Tibial nerve (tissue), 4 donors: ENCODE measurements around the gene PGAP3. TPM values are rescaled to one million over a fixed set of nuclear protein-coding genes. Genes with fewer than 3 reads are reported as not detected.

Experiments used
- DNase-seq, 2 donors: peaks; one replicate each; pipeline ENCODE4 v3.0.0-alpha.2; 2019; ENCODE audit warnings: low spot score in 2 of 2
- H3K27ac ChIP-seq, 4 donors: fragments of 200-600 bp; sonication (generic) in 3 of 4; one replicate each; pipeline ENCODE4 v1.5.1; 2017 to 2019; ENCODE audit warnings: mild to moderate bottlenecking in 1 of 4
- H3K27me3 ChIP-seq, 2 donors: fragments of 200-600 bp; sonication (generic) in 1 of 2; one replicate each; pipeline versions ENCODE4 v1.5.1 to v1.6.0; 2017 to 2019
- H3K36me3 ChIP-seq, 3 donors: fragments of 200-600 bp; sonication (generic); one replicate each; pipeline ENCODE4 v1.5.1; 2018 to 2019
- H3K4me1 ChIP-seq, 4 donors: fragments of 200-600 bp; sonication (generic) in 3 of 4; one replicate each; pipeline ENCODE4 v1.5.1; 2017 to 2019
- H3K4me3 ChIP-seq, 4 donors: fragments of 200-600 bp; sonication (generic) in 3 of 4; one replicate each; pipeline ENCODE4 v1.5.1; 2017 to 2019; ENCODE audit warnings: mild to moderate bottlenecking in 1 of 4, moderate library complexity in 1 of 4
- H3K9me3 ChIP-seq, 4 donors: fragments of 200-600 bp; sonication (generic) in 3 of 4; one replicate each; pipeline ENCODE4 v1.5.1; 2017 to 2019
- CTCF ChIP-seq, 5 experiments: fragments of 200-600 bp in 3 of 5; fragments of 450-650 bp in 2 of 5; sonication (generic) in 3 of 5; IDR thresholded peaks; one replicate each; pipeline ENCODE4 v1.5.1; 2016 to 2019; ENCODE audit warnings: antibody characterized with exemption in 5 of 5, mild to moderate bottlenecking in 3 of 5, moderate library complexity in 2 of 5
- EP300 ChIP-seq, 2 donors: sonication (generic); formaldehyde crosslinking; IDR thresholded peaks; one replicate each; pipeline ENCODE4 v1.6.1; 2017; ENCODE audit warnings: antibody characterized with exemption in 2 of 2, mild to moderate bottlenecking in 1 of 2
- POLR2A ChIP-seq, 2 donors: fragments of 450-650 bp; IDR thresholded peaks; one replicate each; pipeline ENCODE4 v1.6.1; 2017; ENCODE audit warnings: antibody characterized with exemption in 2 of 2, mild to moderate bottlenecking in 2 of 2, moderate library complexity in 2 of 2
- WGBS, 2 donors: methylation state at CpG; one replicate each; pipeline ENCODE4 v1.1.5; 2018; 5-methylcytosine and 5-hydroxymethylcytosine counted together
- small RNA-seq: library from RNA; depleted of rRNA; stranded (forward); fragments of <200 nt; gene quantifications from one replicate; pipeline ENCODE3, GENCODE V24; 2016
- total RNA-seq, 4 donors: library from RNA; depleted of rRNA; stranded (reverse); fragments of >200 nt; gene quantifications; one replicate each; pipeline ENCODE4 v1.1.0, GENCODE V29; 2016

PGAP3 gene
- total RNA-seq, 4 donors from 2014 or later = 10.9 to 16.5 (median 15.1) TPM

DNA sequence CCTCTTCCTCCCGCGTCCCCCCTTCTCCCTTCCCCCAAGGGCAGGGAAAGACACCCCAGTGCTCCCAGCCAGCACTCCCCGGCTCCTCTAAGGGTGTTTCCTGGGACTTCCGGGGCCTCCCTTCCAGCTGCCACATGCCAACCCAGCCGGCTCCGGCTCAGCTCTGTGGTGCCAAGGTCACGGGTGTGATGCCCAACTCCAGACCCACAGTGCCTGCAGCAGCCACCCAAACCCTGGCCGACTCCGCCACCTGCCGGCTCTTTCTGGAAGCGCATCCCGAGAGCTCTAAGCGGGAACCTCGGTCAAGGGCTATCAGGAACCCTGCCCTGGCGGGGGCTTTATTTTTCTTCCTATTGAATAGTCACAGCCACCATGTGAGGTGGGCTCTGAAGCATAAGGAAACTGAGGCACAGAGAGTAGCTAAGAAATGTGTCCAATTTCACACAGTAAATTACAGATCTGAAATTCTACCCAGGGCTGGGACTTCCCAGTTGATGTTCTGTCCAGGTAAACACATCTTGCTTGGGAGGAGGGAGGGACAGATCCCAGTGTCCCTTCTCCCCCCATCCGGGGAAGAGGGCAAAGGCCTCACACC, 64.4 kb downstream of the PGAP3 start:
- WGBS, 2 donors = 6 to 7% methylated on average over 11 to 12 of the region's 16 CpGs
- DNase-seq = peak; percentile 71 to 89
- no peak overlapping the region for H3K4me3 ChIP-seq
- H3K9me3 ChIP-seq = no peaks in the 10 kb centered on the region
- H3K4me1 ChIP-seq = peaks cover 0 to 59% (median 26%) of the 10 kb centered on the region in 4 donors
- no peak for TF ChIP-seq EP300 (IDR thresholded peaks at IDR 0.05)
- peak; percentile 92 to 96 (median 93) for TF ChIP-seq CTCF (IDR thresholded peaks at IDR 0.05)
- no peaks in the 10 kb centered on the region for H3K36me3 ChIP-seq
- peak overlapping the region in 1 of 4 donors; percentile 15 for H3K27ac ChIP-seq
- H3K27me3 ChIP-seq = peaks cover 7 to 39% of the 10 kb centered on the region in 2 donors

GRCh38 chr17:39622380-39623006, 65.4 kb downstream of the PGAP3 start:
- Histone ChIP-seq H3K27ac (no peak overlapping the region), H3K4me1 (peaks cover 0 to 62% (median 28%) of the 10 kb centered on the region in 4 donors), H3K27me3 (peaks cover 7 to 30% of the 10 kb centered on the region in 2 donors), H3K4me3 (no peak overlapping the region), H3K36me3 (no peaks in the 10 kb centered on the region), H3K9me3 (no peaks in the 10 kb centered on the region)
- no peak for DNase-seq
- TF ChIP-seq POLR2A (IDR thresholded peaks at IDR 0.05) (no peak), EP300 (IDR thresholded peaks at IDR 0.05) (no peak), CTCF (IDR thresholded peaks at IDR 0.05) (no peak)
- 58 to 66% methylated on average over 16 of the region's 16 CpGs for WGBS, 2 donors

- TF ChIP-seq EP300 (IDR thresholded peaks at IDR 0.05) = peak in 1 of 2 donors; percentile 47
- peak; percentile 98 to 100 (median 99) for TF ChIP-seq CTCF (IDR thresholded peaks at IDR 0.05)
- no peak for TF ChIP-seq POLR2A (IDR thresholded peaks at IDR 0.05)
Measured at GRCh38 chr17:39621523-39622379, 66.1 kb downstream of the PGAP3 start.

More at GRCh38 chr17:39621523-39622379, 66.1 kb downstream of the PGAP3 start:
- peak; percentile 84 to 96 for DNase-seq
- 11 to 12% methylated on average over 16 to 23 of the region's 26 CpGs for WGBS, 2 donors
- H3K4me3 ChIP-seq = no peak overlapping the region
- H3K4me1 ChIP-seq = peaks cover 0 to 60% (median 22%) of the 10 kb centered on the region in 4 donors
- H3K9me3 ChIP-seq = no peaks in the 10 kb centered on the region
- H3K27ac ChIP-seq = no peak overlapping the region
- peaks cover 1 to 29% of the 10 kb centered on the region in 2 donors for H3K27me3 ChIP-seq
- H3K36me3 ChIP-seq = no peaks in the 10 kb centered on the region

Small RNAs within 50 kb of the gene (small RNA-seq; reads per million reads assigned to genes)
- 1.1 reads per million, percentile 25 among the genes with 10 or more reads in this experiment for gene MIR4728

Other genes with a start within 250 kb of the PGAP3 start
- gene MED1, start 236.8 kb downstream of the PGAP3 start, total RNA-seq = 10 to 100 TPM; 17.0 to 30.4 (median 27.0) TPM
- gene CDK12, start 226.6 kb downstream of the PGAP3 start, total RNA-seq = 10 to 100 TPM; 39.3 to 50.4 (median 40.7) TPM
- gene NEUROD2, start 80.1 kb downstream of the PGAP3 start, total RNA-seq = not detected
- 10 to 100 TPM; 10.4 to 20.4 (median 12.7) TPM for gene PPP1R1B, start 61.1 kb downstream of the PGAP3 start, total RNA-seq
- 100 to 1,000 TPM in 3 of 4 donors, 10 to 100 TPM in 1; 85.3 to 170 (median 108) TPM for gene STARD3, start 50.9 kb downstream of the PGAP3 start, total RNA-seq
- gene TCAP, start 22.7 kb downstream of the PGAP3 start, total RNA-seq = 1 to 10 TPM in 1 of 4 donors, under 1 TPM in 3; 0.30 to 5.5 (median 0.61) TPM
- 10 to 100 TPM in 3 of 4 donors, 1 to 10 TPM in 1; 2.4 to 19.6 (median 12.4) TPM for gene PNMT, start 19.6 kb downstream of the PGAP3 start, total RNA-seq
- gene ERBB2, start 12.0 kb upstream of the PGAP3 start, total RNA-seq = 100 to 1,000 TPM; 101 to 131 (median 114) TPM
- gene MIEN1, start 42.5 kb upstream of the PGAP3 start, total RNA-seq = 10 to 100 TPM; 29.8 to 65.3 (median 43.5) TPM
- under 1 TPM in 3 of 4 donors, not detected in 1; 0.21 to 0.39 (median 0.30) TPM for gene GRB7, start 49.9 kb upstream of the PGAP3 start, total RNA-seq
- gene IKZF3, start 176.3 kb upstream of the PGAP3 start, total RNA-seq = 1 to 10 TPM in 2 of 4 donors, under 1 TPM in 2; 0.30 to 1.9 (median 1.0) TPM
- not detected for gene ZPBP2, start 180.1 kb upstream of the PGAP3 start, total RNA-seq
- 10 to 100 TPM in 3 of 4 donors, 1 to 10 TPM in 1; 8.1 to 21.2 (median 16.8) TPM for gene GSDMB, start 230.6 kb upstream of the PGAP3 start, total RNA-seq
- 10 to 100 TPM; 45.7 to 88.2 (median 72.3) TPM for gene ORMDL3, start 239.5 kb upstream of the PGAP3 start, total RNA-seq
- gene LRRC3C, start 239.7 kb upstream of the PGAP3 start, total RNA-seq = not detected